K562 (cell line): ENCODE results near the gene REC8. TPM values are rescaled to one million over a fixed set of nuclear protein-coding genes. Genes with fewer than 3 reads are reported as not detected.

Experiments used
- BRD4 ChIP-seq: fragments of 200-600 bp; sonication (generic); IDR thresholded peaks from 2 replicates; pipeline ENCODE4 v1.6.1; 2017; ENCODE audit warnings: inconsistent platforms
- CBX3 ChIP-seq, 2 experiments: IDR thresholded peaks; 1 replicate in 1 of 2; 2 replicates in 1 of 2; pipeline ENCODE4 v1.6.1; 2012; ENCODE audit warnings: inconsistent platforms in 2 of 2, low read length in 2 of 2, borderline replicate concordance in 1 of 2, control low read depth in 1 of 2
- E2F3 ChIP-seq: fragments of 250-450 bp; sonication (Bioruptor Pico); IDR thresholded peaks from 2 replicates; pipeline ENCODE4 v1.4.0; 2020; ENCODE audit warnings: mild to moderate bottlenecking
- FOS ChIP-seq: IDR thresholded peaks from 3 replicates; pipeline ENCODE4 v1.6.1; 2011; ENCODE audit not compliant: insufficient read length; ENCODE audit errors: extremely low read depth
- FOXK1 ChIP-seq: sonication (generic); formaldehyde crosslinking; IDR thresholded peaks from 2 replicates; pipeline ENCODE4 v1.8.0; 2022; ENCODE audit warnings: missing genetic modification reagents, mild to moderate bottlenecking, borderline replicate concordance
- GTF2F1 ChIP-seq: IDR thresholded peaks from 2 replicates; pipeline ENCODE4 v1.6.1; 2011; ENCODE audit warnings: low read depth, low read length, improper control_type of control experiment
- HMG20A ChIP-seq: fragments of 450-650 bp; formaldehyde crosslinking; conservative IDR thresholded peaks from 2 replicates; pipeline ENCODE4 v1.4.0; 2020; ENCODE audit warnings: mild to moderate bottlenecking, mixed read lengths
- NEUROD1 ChIP-seq: fragments of 150-350 bp; IDR thresholded peaks from 2 replicates; pipeline ENCODE4 v1.6.1; 2014; ENCODE audit warnings: borderline replicate concordance, low read length, low read depth; ENCODE audit not compliant: partially characterized antibody
- NFE2 ChIP-seq: IDR thresholded peaks from 2 replicates; pipeline ENCODE4 v1.6.1; 2014; ENCODE audit warnings: antibody characterized with exemption, low read depth
- NR2F6 ChIP-seq: fragments of 450-650 bp; formaldehyde crosslinking; IDR thresholded peaks from 2 replicates; pipeline ENCODE4 v1.4.0; 2020; ENCODE audit warnings: mild to moderate bottlenecking
- TSC22D4 ChIP-seq: fragments of 450-650 bp; IDR thresholded peaks from 2 replicates; pipeline ENCODE4 v1.6.1; 2016; ENCODE audit warnings: missing genetic modification characterization, missing biosample characterization, control low read depth
- ZNF184 ChIP-seq: sonication (generic); formaldehyde crosslinking; IDR thresholded peaks from 2 replicates; pipeline ENCODE4 v1.5.0; 2020; ENCODE audit warnings: missing genetic modification reagents
- ZNF445 ChIP-seq: fragments of 250-450 bp; sonication (Bioruptor Pico); IDR thresholded peaks from 2 replicates; pipeline ENCODE4 v1.4.0; 2020; ENCODE audit warnings: low read depth, mild to moderate bottlenecking, moderate library complexity
- polyA plus RNA-seq, 8 experiments: library from polyadenylated mRNA; depleted of rRNA in 4 of 8; stranded (reverse) in 5 of 8; unstranded in 3 of 8; fragments of >200 nt; fragmentation: Nextera tagmentation in 2 of 8; fragmentation: Illumina TruSeq in 1 of 8; extraction: Ambion mirVana in 2 of 8; extraction: Trizol in 1 of 8; gene quantifications; 2 replicates each; pipeline versions ENCODE4 v1.2.1 to v1.2.3, GENCODE V29; 2011 to 2014; ENCODE audit warnings: inconsistent platforms in 1 of 8, missing spikeins in 1 of 8
- total RNA-seq, 7 experiments: library from RNA; depleted of rRNA in 6 of 7; stranded (reverse); fragments of >200 nt in 6 of 7; fragmentation: Illumina TruSeq in 2 of 7; extraction: Trizol in 2 of 7; gene quantifications; 2 replicates each; pipeline versions ENCODE4 v1.2.1 to v1.2.3, GENCODE V29; 2011 to 2021; ENCODE audit warnings: low replicate concordance in 1 of 7
- TF ChIP-seq, protein P1 (sequence below): sonication (generic); formaldehyde crosslinking; IDR thresholded peaks from 2 replicates; pipeline ENCODE4 v1.8.0; 2022; ENCODE audit warnings: mild to moderate bottlenecking, missing genetic modification reagents, borderline replicate concordance
- TF ChIP-seq, protein P2 (sequence below): fragments of 450-650 bp; IDR thresholded peaks from 2 replicates; pipeline ENCODE4 v1.6.1; 2016; ENCODE audit warnings: mild to moderate bottlenecking, moderate library complexity

Gene REC8
- total and polyA plus RNA-seq, 9 of the 15 experiments (the other 6 are each of a cell fraction or from before 2014, with no cell fraction given), result 0.11 to 2.5 (median 0.85) TPM

DNA sequence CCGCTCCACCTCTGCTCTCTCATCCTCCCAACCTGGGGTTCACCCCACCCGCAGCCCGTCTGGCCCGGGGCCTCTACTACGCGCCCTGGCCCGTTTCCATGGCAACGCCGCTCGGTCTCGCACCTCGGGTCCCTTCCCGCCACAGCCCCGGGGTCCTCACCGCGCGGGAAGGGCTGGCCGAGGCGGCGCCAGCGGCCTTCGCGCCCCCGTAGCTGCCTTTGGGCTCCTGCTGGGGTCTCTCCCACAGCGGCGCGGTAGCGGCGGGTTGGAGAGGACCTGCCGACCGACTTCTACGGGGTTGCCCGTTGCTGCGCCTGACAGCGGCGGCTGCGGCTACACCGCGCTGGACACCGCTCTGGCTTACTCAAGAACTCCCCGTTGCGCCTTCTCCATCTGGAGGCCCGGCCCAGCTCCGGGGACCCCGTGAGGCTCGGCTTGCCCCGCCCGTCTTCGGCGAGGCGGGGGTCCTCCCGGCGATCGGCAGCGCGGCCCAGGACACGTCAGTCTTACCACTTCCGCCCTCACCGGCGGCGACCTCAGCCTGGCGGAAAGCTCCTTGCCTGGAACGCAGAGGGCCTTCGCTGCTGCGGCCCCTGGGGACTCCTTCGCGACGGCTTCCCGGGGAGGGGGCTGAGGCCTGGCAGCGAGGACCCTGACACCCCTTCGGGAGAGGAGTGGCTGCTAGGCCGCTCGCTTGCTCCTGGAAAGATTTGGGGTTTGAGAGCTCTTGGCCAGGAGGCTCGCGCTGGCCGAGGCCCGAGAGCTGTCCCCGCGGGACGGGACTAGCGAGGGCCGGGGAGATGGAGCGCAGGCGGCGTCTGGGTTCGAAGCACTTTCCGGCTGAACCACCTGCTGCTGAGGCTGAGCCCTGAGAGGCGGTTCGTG is 23.5 kb downstream of the REC8 start, which contains the start of gene TM9SF1 (continued):
- TF ChIP-seq NR2F6 (no peak), NFE2 (peak; percentile 83), NEUROD1 (peak; percentile 6), BRD4 (peak; percentile 68; the same call in 1 of the 2 replicates), TSC22D4 (no peak), ZNF445 (CRISPR knock-in tag) (no peak), FOXK1 (CRISPR knock-in tag) (no peak), FOS (no peak), CBX3 (IDR thresholded peaks at IDR 0.05; ENCODE audit: borderline replicate concordance in 1 of 2, low read length in 2 of 2) (peak in 1 of 2 experiments; percentile 80; a peak in 1 of 3 replicates), E2F3 (CRISPR knock-in tag) (peak; percentile 75), GTF2F1 (no peak), HMG20A (no peak), ZNF184 (CRISPR knock-in tag) (no peak)
- TF ChIP-seq, protein P1, sequence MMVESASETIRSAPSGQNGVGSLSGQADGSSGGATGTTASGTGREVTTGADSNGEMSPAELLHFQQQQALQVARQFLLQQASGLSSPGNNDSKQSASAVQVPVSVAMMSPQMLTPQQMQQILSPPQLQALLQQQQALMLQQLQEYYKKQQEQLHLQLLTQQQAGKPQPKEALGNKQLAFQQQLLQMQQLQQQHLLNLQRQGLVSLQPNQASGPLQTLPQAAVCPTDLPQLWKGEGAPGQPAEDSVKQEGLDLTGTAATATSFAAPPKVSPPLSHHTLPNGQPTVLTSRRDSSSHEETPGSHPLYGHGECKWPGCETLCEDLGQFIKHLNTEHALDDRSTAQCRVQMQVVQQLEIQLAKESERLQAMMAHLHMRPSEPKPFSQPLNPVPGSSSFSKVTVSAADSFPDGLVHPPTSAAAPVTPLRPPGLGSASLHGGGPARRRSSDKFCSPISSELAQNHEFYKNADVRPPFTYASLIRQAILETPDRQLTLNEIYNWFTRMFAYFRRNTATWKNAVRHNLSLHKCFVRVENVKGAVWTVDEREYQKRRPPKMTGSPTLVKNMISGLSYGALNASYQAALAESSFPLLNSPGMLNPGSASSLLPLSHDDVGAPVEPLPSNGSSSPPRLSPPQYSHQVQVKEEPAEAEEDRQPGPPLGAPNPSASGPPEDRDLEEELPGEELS (CRISPR knock-in tag), result peak; percentile 59; the same call in 1 of the 2 replicates
- TF ChIP-seq, protein P2, sequence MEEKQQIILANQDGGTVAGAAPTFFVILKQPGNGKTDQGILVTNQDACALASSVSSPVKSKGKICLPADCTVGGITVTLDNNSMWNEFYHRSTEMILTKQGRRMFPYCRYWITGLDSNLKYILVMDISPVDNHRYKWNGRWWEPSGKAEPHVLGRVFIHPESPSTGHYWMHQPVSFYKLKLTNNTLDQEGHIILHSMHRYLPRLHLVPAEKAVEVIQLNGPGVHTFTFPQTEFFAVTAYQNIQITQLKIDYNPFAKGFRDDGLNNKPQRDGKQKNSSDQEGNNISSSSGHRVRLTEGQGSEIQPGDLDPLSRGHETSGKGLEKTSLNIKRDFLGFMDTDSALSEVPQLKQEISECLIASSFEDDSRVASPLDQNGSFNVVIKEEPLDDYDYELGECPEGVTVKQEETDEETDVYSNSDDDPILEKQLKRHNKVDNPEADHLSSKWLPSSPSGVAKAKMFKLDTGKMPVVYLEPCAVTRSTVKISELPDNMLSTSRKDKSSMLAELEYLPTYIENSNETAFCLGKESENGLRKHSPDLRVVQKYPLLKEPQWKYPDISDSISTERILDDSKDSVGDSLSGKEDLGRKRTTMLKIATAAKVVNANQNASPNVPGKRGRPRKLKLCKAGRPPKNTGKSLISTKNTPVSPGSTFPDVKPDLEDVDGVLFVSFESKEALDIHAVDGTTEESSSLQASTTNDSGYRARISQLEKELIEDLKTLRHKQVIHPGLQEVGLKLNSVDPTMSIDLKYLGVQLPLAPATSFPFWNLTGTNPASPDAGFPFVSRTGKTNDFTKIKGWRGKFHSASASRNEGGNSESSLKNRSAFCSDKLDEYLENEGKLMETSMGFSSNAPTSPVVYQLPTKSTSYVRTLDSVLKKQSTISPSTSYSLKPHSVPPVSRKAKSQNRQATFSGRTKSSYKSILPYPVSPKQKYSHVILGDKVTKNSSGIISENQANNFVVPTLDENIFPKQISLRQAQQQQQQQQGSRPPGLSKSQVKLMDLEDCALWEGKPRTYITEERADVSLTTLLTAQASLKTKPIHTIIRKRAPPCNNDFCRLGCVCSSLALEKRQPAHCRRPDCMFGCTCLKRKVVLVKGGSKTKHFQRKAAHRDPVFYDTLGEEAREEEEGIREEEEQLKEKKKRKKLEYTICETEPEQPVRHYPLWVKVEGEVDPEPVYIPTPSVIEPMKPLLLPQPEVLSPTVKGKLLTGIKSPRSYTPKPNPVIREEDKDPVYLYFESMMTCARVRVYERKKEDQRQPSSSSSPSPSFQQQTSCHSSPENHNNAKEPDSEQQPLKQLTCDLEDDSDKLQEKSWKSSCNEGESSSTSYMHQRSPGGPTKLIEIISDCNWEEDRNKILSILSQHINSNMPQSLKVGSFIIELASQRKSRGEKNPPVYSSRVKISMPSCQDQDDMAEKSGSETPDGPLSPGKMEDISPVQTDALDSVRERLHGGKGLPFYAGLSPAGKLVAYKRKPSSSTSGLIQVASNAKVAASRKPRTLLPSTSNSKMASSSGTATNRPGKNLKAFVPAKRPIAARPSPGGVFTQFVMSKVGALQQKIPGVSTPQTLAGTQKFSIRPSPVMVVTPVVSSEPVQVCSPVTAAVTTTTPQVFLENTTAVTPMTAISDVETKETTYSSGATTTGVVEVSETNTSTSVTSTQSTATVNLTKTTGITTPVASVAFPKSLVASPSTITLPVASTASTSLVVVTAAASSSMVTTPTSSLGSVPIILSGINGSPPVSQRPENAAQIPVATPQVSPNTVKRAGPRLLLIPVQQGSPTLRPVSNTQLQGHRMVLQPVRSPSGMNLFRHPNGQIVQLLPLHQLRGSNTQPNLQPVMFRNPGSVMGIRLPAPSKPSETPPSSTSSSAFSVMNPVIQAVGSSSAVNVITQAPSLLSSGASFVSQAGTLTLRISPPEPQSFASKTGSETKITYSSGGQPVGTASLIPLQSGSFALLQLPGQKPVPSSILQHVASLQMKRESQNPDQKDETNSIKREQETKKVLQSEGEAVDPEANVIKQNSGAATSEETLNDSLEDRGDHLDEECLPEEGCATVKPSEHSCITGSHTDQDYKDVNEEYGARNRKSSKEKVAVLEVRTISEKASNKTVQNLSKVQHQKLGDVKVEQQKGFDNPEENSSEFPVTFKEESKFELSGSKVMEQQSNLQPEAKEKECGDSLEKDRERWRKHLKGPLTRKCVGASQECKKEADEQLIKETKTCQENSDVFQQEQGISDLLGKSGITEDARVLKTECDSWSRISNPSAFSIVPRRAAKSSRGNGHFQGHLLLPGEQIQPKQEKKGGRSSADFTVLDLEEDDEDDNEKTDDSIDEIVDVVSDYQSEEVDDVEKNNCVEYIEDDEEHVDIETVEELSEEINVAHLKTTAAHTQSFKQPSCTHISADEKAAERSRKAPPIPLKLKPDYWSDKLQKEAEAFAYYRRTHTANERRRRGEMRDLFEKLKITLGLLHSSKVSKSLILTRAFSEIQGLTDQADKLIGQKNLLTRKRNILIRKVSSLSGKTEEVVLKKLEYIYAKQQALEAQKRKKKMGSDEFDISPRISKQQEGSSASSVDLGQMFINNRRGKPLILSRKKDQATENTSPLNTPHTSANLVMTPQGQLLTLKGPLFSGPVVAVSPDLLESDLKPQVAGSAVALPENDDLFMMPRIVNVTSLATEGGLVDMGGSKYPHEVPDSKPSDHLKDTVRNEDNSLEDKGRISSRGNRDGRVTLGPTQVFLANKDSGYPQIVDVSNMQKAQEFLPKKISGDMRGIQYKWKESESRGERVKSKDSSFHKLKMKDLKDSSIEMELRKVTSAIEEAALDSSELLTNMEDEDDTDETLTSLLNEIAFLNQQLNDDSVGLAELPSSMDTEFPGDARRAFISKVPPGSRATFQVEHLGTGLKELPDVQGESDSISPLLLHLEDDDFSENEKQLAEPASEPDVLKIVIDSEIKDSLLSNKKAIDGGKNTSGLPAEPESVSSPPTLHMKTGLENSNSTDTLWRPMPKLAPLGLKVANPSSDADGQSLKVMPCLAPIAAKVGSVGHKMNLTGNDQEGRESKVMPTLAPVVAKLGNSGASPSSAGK, result peak; percentile 98
